A549 treated with CORT108297 at 1 μM for 4 hours (cell line): ENCODE data around the gene P2RX3. TPM values are rescaled to one million over a fixed set of nuclear protein-coding genes. Genes with fewer than 3 reads are reported as not detected.

Source experiments
- total RNA-seq: library from RNA; stranded (reverse); fragments of 200-300 nt; extraction: Qiagen RNA extraction; gene quantifications from 5 replicates; pipeline ENCODE4 v1.2.3, GENCODE V29; 2022

The P2RX3 gene
- 0.05 to 0.24 TPM (median 0.16 TPM) in 5 replicates for total RNA-seq

GRCh38 chr11:57338142-57338541 lies at the start of gene P2RX3:
P2RX3 (plus strand) TSS chr11:57338352; CDS start chr11:57338551, 199 bp downstream.

GRCh38 chr11:57324886-57325734 lies 13.0 kb upstream of the P2RX3 start, which contains the start of gene TNKS1BP1:
TNKS1BP1 (minus strand) TSS chr11:57324952; CDS start chr11:57321885, 3,067 bp downstream.

GRCh38 chr11:57335343-57336110 lies 2.6 kb upstream of the P2RX3 start, which contains the start of gene SSRP1:
SSRP1 (minus strand) TSS chr11:57335892; CDS start chr11:57335121, 771 bp downstream.

GRCh38 chr11:57380975-57381374 lies 42.8 kb downstream of the P2RX3 start, which contains the start of gene PRG3:
PRG3 (minus strand) TSS chr11:57381150; CDS start chr11:57380708, 442 bp downstream.

GRCh38 chr11:57390535-57390934 lies 52.4 kb downstream of the P2RX3 start, which contains the start of gene PRG2:
PRG2 (minus strand) TSS chr11:57390650; CDS start chr11:57389944, 706 bp downstream.

Other genes with a start within 250 kb of the P2RX3 start
- 0.02 TPM in 1 of 5 replicates, not detected in the others for gene LRRC55, start 156.4 kb upstream of the P2RX3 start, total RNA-seq
- 0.05 to 0.07 TPM (median 0.06 TPM) in 5 replicates for gene APLNR, start 101.1 kb upstream of the P2RX3 start, total RNA-seq
- 68.1 to 86.9 TPM (median 84.8 TPM) in 5 replicates for gene TNKS1BP1, start 13.4 kb upstream of the P2RX3 start, total RNA-seq
- gene SSRP1, start 2.5 kb upstream of the P2RX3 start, total RNA-seq, result 211 to 261 TPM (median 224 TPM) in 5 replicates
- not detected in 5 replicates for gene PRG3, start 42.8 kb downstream of the P2RX3 start, total RNA-seq
- 0.08 TPM in 1 of 5 replicates, not detected in the others for gene PRG2, start 52.3 kb downstream of the P2RX3 start, total RNA-seq
- 0.36 to 0.72 TPM (median 0.46 TPM) in 5 replicates for gene SLC43A3, start 88.8 kb downstream of the P2RX3 start, total RNA-seq
- gene RTN4RL2, start 122.2 kb downstream of the P2RX3 start, total RNA-seq, result 59.0 to 127 TPM (median 116 TPM) in 5 replicates
- gene SLC43A1, start 177.3 kb downstream of the P2RX3 start, total RNA-seq, result 2.7 to 3.2 TPM (median 3.1 TPM) in 5 replicates
- 161 to 178 TPM (median 168 TPM) in 5 replicates for gene TIMM10, start 192.4 kb downstream of the P2RX3 start, total RNA-seq
- not detected in 5 replicates for gene SMTNL1, start 199.2 kb downstream of the P2RX3 start, total RNA-seq
- gene UBE2L6, start 229.3 kb downstream of the P2RX3 start, total RNA-seq, result 31.0 to 34.0 TPM (median 32.4 TPM) in 5 replicates